Esophagus squamous epithelium (tissue), 4 donors: ENCODE measurements around the gene CTNNA1.

Experiments used
- POLR2A ChIP-seq, 4 donors: fragments of 450-650 bp; IDR thresholded peaks; one replicate each; pipeline ENCODE4 v1.6.1; 2017; ENCODE audit warnings: antibody characterized with exemption in 4 of 4, mild to moderate bottlenecking in 4 of 4, moderate library complexity in 3 of 4
- TF ChIP-seq, protein P1 (sequence below), 6 experiments: fragments of 450-650 bp in 4 of 6; fragments of 200-600 bp in 2 of 6; sonication (generic) in 2 of 6; IDR thresholded peaks; one replicate each; pipeline ENCODE4 v1.5.1; 2016 to 2019; ENCODE audit warnings: antibody characterized with exemption in 6 of 6, mild to moderate bottlenecking in 4 of 6, moderate library complexity in 4 of 6

GRCh38 chr5:138883211-138883610 lies 130.0 kb downstream of the CTNNA1 start:
- TF ChIP-seq POLR2A (IDR thresholded peaks at IDR 0.05) = no peak
- TF ChIP-seq, protein P1, sequence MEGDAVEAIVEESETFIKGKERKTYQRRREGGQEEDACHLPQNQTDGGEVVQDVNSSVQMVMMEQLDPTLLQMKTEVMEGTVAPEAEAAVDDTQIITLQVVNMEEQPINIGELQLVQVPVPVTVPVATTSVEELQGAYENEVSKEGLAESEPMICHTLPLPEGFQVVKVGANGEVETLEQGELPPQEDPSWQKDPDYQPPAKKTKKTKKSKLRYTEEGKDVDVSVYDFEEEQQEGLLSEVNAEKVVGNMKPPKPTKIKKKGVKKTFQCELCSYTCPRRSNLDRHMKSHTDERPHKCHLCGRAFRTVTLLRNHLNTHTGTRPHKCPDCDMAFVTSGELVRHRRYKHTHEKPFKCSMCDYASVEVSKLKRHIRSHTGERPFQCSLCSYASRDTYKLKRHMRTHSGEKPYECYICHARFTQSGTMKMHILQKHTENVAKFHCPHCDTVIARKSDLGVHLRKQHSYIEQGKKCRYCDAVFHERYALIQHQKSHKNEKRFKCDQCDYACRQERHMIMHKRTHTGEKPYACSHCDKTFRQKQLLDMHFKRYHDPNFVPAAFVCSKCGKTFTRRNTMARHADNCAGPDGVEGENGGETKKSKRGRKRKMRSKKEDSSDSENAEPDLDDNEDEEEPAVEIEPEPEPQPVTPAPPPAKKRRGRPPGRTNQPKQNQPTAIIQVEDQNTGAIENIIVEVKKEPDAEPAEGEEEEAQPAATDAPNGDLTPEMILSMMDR (IDR thresholded peaks at IDR 0.05) = no peak
